Cardiac septum (tissue), 1 donor: Measurements from ENCODE around the gene FAAH2. TPM values are rescaled to one million over a fixed set of nuclear protein-coding genes. Genes with fewer than 3 reads are reported as not detected.

Source experiments
- total RNA-seq: library from RNA; stranded (reverse); fragmentation: NEBNext Ultra II Directional; extraction: Animal tissue kit (Norgen Biotek cat#: 25700); gene quantifications from one replicate; pipeline ENCODE4 v1.2.1, GENCODE V29; 2021
- donor health status: DM: no; HTN: no; CAD: no.

The FAAH2 gene
- total RNA-seq, 1 donor from 2014 or later: 0.19 TPM

Other genes starting within 250 kb of the FAAH2 start
- gene SPIN2B, start 165.2 kb upstream of the FAAH2 start, total RNA-seq: 9.2 TPM
- 0.30 TPM for gene SPIN2A, start 149.3 kb upstream of the FAAH2 start, total RNA-seq